SH-SY5Y (cell line): ENCODE results near the gene EMCN.

ENCODE experiments used
- GATA2 ChIP-seq: IDR thresholded peaks from 2 replicates; pipeline ENCODE4 v1.6.1; 2011; ENCODE audit warnings: mild to moderate bottlenecking, low read depth, low read length
- GATA3 ChIP-seq: IDR thresholded peaks from 2 replicates; pipeline ENCODE4 v1.6.1; 2011; ENCODE audit warnings: low read depth, mild to moderate bottlenecking, low read length, moderate library complexity

DNA sequence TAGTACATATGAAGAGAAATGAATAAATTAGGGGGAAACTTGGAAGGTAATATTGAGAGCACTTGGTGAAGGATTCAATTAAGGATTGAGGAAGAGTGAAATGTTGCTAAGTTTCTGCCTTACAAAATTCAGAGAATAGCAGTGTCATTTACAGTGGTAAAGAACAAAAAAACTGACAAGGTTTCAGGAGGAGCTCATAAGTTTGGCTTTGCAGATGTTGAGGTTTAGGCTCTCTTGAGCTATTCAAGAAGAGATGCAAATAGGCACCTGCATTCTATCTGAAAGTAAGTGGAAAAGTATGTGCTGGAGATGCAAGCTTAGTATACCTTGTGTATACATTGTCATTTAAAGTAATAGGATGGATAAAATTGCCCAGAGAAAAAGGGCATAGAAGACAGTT lies 22.3 kb upstream of the EMCN start:
- TF ChIP-seq GATA3 = no peak
- no peak for TF ChIP-seq GATA2
